ENCODE measurements around the gene GABBR1.
A peak's percentile ranks its signal among the peaks of the same experiment; 100 is the strongest.

The GABBR1 gene

DNA sequence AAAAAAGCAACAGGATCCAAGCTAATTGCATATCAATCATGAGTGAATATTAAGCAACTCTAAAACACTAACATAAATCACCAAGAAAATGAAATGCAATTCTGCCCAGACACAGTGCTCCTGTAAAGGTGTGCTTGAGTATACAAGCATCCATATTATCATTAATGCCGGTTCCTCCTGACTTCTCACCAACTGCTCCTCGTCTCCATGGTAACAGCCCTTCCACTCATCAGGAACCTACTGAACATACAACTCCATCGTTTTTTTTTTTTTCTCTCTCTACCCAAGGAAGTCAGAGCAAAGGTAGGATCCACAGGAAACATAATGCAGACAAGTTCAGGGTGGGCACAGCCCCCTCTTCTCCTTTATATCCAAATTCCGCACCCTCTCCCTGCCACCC, 12.4 kb downstream of the GABBR1 start:
- no peak for DNase-seq (ENCODE audit: low spot score)

DNA sequence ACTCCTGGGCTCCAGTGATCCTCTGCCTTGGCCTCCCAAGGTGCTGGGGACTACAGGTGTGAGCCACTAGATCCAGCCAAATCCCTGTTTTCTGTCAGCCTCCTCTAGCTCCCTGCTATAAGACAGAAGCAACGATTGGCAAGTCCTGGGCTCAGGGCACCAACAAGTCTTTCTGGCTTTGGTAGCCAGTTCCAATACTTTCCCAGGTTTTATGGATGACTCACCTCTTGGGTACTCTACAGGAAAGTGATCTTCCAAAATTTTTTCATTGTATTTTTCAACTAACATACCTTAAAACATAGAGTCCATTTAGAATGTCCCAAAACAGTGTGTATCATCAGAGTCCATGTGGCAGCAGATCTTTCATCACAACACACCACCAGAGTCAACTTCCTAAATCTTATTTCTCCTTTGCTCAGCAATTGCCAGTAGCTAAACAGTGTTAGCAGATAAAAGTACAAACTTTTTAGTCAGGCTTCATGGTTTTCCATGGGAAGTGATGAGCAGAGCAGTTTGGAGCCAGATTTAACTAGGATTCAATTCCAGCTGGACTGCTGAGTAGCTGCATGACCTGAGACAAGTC, 13.3 kb downstream of the GABBR1 start:
- DNase-seq (ENCODE audit: low spot score): no peak

DNA sequence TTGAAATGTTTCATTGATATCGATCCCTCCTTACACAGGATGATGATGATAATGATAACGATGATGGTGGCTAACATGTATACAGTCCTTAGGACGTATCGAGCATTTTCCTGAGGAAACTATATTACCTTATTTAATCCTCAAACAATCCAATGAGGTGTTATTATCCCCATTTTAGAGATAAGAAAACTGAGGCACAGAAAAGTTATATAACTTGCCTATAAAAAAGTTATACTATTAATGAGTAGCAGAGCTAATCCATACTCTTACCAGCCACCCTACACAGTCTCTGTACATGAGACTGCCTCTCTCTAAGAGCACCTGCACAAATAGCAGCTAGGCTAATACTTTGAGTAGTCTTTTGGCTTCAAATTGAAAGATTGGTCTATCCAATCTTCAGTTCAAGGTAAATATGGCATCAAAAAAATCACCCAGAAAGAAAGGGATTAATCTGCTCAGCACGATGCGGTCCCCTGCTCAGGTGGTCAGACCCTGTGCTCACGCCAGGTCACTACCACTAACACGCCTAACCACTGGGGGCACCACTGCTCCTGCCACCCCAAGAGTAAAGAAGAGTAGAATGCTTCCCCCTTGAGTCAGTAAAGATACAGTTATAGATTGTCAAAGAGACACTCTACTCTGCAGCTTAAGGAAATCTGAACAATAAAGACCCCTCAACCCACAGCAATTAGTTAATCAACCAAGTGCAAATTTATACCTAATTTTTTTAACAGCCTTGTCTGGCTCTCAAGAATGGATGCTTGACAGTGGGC, 15.0 kb downstream of the GABBR1 start:
- no peak for DNase-seq (ENCODE audit: low spot score)

DNA sequence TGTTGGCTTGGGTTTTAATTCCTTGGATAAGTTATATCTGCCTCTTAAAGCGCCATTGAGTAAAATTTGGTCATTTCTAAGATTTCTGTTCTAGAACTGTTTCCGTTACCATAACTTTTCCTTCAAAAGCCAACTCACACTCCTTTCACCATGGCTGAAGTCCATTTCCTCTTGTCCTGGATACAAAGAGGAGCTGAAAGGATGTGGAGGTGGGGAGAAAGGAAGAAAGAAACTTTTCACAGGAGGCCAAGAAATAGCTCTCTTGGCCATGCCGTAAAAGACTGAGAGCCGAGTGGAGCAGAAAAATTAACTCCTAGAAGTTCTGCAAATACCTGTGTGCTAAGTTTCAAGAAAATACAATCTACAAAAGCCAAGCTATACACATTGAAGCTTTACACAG, 21.6 kb downstream of the GABBR1 start:
- DNase-seq (ENCODE audit: low spot score): no peak

DNA sequence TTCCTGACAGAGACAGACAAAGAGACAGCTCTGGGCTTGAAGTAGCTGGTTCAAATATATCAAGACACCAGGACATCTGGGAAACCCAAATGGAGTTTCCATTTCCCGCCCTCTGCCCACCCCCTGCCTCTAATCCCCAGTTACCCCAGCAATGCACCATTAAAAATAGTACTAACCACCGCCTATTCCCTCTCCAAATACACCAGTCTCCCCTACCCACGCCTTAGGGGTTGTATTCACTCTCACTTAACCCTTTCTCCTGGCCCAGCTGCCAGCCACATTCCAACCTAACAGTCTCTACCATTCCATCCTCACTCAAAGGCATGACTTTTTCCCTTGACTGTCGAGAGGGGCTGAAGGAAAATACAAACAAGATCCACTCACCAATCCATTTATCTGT, 22.4 kb downstream of the GABBR1 start:
- no peak for DNase-seq (ENCODE audit: low spot score)

DNA sequence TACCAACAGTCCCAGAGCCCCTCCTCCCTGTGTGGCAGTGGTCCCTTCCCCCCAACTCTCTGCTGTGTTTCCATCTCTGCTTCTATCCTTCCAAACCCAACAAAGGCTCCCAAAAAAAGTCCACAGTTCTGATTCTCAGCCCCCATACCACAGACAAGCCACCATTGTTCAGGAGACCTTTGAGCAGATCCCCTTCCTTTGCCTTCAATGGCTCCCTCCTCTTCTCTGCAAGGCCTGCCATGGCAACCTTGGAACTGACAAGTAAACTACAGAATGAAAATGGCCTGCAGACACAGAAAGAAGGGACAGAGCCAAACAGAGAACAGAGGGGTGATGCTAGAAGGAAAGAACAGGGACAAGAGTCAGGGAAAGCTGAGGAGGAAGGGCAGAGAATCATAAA, 24.9 kb downstream of the GABBR1 start:
- DNase-seq (ENCODE audit: low spot score): no peak

DNA sequence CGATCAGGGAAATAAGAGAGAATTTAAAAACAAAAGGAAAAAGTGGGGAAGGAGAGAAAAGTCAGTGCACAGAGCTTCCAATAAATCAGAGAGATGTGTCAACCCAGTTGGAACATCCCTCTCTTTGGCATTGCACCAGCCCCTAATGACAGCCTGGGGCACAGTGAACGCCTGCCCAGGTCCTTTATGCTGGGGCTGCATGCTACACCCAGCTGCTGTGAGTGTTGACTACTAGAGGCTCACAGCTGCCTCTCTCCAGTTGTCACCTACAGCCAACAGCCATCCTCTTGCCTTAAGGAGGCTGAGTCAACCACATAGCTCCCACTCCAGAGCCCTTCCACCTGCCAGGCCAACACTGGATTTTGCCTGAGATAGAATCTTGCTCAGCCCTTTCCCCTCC, 29.1 kb downstream of the GABBR1 start:
- no peak for DNase-seq (ENCODE audit: low spot score)

DNA sequence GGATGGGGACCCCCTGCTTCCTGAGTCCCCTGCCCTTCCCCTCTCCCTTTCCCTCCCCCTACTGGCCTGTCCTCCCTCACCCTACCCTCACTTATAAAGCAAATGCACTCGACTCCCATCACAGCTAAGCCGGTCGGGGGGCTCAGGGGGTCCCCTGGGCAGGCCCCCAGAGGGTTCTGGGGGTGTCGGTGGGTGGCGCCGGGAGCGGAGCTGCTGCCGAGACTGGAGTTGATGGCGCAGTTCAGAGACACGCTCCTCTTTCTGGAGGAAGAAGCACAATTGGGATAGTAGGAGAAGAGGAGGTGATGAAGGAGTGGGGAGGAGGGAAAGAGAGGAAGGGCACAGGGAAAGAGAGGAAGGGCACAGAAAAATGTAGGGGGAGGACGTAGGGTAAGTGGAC, 29.5 kb downstream of the GABBR1 start:
- DNase-seq (ENCODE audit: low spot score): no peak

DNA sequence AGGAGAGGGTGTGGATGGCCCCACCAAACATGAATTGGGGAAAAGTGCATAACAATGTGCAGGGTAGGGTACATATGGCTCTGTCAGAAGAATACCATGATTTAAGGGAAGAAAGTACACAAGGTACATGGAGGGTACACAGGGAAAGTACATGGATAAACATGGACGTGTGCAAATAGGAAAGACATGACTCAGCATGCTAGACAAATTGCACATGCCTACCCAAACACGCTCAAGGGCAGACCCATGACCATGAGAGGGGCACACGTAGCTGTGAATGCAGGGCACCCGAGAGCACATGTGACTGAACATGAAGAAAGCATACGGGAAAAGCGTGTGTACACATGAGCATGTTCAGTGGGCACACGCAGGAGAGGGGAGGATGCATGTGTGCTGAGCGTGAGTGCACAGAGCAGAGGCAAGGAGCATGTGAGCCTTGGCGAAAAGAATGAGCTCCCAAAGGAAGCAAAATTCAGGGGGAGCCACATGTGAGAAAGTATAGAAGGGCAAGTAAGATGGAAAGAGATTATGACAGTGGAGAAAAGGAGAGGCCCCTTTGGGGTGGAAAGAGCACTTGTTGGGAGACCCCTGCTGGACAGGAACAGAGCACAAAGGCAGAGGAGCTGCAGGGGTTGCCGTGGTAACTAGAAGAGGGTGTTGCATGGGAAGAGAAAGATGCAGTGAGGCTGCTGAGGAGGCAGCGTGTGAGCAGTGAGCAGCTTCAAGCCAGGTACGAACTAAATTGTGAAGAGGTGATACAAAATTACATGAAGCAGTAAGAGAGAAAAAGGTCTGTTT, 30.2 kb downstream of the GABBR1 start:
- DNase-seq (ENCODE audit: low spot score): no peak

DNA sequence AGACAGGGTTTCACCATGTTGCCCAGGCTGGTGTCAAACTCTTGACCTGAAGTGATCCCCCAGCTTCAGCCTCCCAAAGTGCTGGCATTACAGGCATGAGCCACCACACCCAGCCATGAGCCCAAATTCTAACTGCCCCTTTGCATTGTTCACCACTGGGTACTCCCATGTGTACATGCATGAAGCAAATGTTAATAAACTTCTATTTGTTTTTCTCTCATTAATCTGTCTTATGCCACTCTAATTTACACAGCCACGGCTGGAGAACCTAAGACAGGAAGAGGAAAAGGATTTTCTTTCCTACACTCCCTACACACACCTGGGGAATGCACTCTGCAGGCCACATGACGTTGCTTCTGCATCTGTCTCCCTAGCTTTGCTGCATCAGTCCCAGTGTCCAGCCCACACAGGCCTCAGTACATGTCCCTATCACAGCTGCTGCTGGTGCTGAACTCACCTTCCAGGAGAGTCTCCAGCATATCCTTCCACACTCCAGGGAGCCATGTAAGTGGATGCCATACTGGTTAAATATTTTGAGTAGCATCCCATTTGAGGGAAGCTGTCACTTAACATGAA, 34.7 kb downstream of the GABBR1 start:
- DNase-seq (ENCODE audit: low spot score): no peak

DNA sequence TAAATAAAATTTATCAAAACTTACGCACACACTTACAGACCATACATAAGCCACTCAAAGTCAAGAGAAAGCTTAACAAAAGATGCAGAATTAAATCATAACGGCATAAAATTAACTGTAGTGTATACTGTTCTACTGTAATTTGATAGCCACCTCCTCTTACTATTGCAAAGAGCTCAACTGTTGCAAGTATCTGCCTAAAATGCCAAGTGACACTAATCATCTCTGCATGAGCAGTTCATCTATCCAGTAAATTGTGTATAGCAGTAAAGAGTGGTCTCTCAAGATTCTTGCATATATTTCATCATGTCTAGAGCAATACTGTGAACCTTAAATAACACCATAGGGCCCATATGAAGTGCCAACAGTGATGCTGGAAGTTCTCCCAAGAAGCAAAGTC, 35.8 kb downstream of the GABBR1 start:
- DNase-seq (ENCODE audit: low spot score): no peak

DNA sequence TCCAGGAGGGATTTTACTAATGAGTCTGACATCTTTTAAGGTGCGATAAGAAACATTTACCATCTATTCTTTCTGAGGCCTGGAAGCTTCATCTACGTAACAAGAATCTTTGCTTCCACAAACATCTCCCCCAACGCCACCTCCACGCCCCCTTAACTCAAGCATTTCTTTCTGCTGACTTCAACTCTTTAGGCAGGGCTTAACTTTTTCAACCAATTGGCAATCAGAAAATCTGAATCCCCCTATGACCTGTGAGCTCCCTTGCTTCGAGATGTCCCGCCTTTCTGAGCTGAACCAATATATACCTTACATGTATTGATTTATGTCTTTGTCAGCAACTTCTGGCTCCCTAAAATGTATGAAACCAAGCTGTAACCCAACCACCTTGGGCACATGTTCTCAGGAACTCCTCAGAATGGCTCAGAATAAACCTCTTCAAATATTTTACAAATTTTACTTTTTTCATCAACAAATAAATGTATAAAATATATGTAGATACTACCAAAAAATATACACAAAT, 36.5 kb downstream of the GABBR1 start:
- no peak for DNase-seq (ENCODE audit: low spot score)

DNA sequence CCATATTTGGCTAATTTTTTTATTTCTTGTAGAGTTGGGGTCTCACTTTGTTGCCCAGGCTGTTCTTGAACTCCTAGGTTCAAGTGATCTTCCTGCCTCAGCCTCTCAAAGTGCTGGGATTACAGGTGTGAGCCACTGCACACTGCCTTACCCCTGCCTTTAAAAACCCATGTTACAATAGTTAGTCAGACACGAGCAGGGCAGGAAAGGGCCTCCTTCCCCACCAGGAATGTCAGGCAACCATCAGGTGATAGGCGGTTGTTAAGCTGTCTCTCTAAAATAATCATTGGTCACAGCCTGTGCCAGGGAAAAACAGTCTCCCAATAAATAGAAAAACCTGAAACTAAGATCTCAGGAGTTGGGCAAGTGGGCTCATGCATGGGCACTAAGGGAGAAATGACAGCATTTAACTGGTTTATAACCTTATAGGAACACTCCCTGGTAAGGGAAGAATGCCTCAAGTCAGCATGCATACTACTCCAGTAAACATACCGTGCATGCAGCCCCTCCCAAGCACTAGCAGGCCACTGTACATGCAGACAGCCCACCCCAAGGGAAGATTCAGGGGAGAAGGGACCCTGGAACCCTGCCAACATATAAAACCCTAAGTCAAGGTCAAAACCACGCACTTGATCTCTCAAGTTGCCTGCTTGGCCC, 39.7 kb downstream of the GABBR1 start:
- no peak for DNase-seq (ENCODE audit: low spot score)

DNA sequence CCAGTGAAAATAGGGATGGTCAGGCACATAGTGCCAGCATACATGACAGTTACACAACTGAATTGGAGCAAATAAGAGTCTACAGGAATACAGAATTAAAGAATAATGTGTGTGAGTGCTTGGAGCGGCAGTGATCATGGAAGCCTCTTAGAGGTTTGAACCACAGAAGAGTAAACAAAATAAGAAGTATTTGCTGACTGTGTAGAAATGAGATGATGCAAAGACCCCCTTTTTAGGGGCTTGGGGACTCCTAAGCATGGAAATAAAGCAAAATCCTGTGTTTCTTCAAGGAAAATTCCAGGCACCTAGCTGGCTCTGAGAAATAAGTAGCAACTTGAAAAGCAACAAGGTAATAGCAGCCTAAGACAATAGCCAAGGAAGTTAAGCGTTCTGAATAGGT, 41.3 kb downstream of the GABBR1 start:
- no peak for DNase-seq (ENCODE audit: low spot score)

DNA sequence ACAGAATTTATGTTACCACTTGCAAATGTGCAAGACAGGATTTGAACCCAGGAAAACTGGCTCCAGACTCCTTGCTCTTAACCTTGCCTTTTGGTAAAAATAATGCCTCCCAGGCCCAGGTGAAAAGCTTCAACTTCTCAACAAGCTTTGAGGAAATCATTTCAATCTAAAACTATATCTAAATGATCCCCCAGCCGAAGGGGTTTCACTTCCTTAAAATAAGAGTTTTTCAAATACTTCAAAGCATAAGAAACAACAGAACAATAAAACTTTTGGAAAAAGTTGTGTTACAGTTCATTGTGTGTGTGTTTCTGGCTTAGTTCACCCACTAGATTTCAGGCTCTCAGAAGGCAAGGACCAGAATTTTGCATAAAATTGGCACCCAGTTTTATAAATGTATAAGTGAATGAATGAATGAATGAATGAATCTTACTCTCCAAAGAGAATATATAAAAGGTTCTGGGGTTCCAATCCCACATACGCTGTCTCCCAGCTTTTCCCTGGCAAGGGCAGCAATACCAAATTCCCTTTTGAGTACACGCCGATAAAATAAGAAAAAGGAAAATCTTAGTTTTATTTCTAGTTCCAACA, 42.7 kb downstream of the GABBR1 start:
- no peak for DNase-seq (ENCODE audit: low spot score)

DNA sequence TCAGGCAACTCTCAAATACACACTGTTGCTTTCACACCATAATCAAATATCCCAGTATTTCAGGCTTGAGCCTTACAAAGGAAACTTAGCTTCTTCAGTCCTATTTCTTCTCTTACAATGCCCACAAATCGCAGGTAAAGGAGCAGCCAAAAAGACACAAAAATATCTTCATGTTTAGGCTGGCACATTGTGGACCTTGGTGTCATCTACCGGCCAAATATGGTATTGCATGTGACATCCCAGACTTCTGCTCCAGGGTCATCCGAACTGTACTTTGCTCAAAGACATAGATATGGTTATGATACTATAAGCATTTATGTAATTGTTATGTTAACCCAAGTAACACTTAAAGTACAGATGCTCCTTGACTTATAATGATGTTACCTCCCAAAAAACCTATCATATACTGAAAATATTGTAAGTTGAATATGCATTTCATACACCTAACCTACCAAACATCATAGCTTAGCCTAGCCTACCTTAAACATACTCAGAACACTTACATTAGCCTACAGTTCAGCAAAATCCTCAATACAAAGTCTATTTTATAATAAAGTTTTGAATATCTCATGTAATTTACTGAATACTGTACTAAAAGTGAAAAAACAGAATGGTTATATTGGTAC, 43.4 kb downstream of the GABBR1 start:
- DNase-seq (ENCODE audit: low spot score): peak; percentile 29

DNA sequence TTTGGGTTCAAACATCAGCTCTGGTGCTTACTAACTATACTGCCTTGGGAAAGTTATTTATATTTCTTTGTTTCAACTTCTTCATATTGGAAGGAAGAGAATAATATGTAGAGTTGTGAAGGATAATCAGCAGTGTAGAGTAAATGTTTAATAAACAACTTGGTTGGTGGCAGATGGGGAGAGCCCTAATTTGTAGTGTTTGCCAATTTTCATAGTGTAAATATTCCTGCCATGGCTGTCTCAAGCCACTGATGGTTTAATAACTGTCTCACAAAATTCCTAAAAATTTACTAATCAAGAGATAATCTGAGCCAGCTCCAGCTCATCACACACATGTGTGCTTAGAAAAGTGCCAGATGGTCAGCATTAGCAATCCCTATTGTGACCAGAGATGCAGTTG, 48.2 kb downstream of the GABBR1 start, which contains the start of gene OR2H2:
TSS of gene OR2H2 (plus strand) at position 301 of the 400 bp plus-strand sequence. CDS start 2,824 bp downstream, outside the sequence.
- no peak for DNase-seq (ENCODE audit: low spot score)

DNA sequence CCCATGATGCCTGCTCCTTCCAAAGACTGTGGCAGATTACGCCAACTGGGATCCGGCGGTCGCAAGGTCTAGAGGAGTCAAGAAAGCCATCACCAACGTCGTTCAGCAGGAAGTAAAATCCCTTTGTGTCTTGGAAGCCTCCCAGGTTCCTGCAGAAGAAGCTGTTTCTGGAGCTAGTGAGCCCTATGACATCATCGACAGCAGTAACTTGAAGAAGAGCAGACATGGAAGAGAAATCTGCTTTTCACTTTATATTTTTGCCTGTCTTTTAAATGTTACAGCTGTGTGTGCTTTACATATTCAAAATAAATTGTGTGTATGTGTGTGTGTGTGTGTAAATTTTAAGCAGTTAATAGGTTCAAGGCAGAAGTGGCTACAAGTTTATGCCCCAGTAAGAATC, 55.4 kb downstream of the GABBR1 start:
- DNase-seq (ENCODE audit: low spot score): no peak

DNA sequence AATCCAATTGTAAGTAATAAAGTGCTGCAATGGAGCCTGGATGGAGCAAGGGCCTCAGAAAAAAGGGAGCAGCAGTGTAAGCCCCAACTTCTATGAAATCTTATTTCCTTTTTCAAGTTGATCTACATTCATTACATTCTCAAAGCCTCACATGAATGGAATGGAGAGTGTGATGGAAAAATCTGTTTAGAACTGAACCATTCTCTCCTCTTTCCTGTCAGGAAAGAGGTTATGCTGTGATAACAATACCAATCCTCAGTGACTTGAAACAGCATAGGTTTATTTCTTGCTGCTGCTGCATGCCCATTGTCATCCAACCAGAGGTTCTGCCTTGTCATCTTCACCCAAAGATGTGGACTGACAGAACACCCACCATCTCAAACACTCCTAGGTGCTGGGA, 56.9 kb downstream of the GABBR1 start:
- no peak for DNase-seq (ENCODE audit: low spot score)

DNA sequence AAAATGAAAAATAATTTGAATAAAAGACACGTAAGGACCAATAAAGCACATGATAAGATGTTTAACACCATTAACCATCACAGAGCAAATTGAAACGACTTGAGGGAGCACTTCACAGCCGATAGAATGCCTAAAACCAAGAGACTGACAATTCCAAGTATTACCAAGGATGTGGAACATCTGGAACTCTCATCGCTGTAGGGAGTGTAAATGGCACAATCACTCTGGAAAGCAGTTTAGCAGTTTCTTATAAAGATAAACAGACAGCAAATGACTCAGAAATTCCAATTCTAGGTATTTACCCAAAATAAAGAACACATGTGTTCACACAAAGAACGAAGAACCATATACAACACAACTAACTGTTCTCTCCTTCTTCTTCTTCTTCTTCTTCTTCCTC, 65.0 kb downstream of the GABBR1 start:
- DNase-seq (ENCODE audit: low spot score): no peak

DNA sequence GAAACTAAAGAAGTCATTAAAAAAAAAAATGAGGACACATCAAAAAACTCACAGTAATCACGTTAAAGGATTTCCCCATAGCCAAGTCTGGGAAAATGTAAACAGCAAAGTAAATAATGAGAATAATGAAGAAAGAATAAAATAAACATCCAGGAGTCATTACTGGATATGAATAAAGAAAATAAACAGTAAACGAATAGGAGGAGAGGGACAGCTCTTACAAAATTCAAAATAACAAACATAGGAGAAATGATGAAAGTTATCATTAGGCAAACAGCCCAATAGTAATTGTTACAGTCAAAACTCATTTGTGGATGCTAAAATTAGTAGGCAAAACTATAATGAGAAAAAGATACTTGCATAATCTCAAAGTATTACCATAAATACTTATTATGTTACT, 65.4 kb downstream of the GABBR1 start:
- no peak for DNase-seq (ENCODE audit: low spot score)
